Stimulated activated CD8-positive, alpha-beta memory T cell treated with anti-CD3 and anti-CD28 coated beads, Interleukin-7, amount 100 ng/mL, for 48 hours (primary cell): ENCODE measurements around the gene PAQR4.

Experiments used
- DNase-seq, 2 donors: peaks; one replicate each; pipeline ENCODE4 v3.0.0-alpha.2; 2020; ENCODE audit warnings: low read depth in 1 of 2; ENCODE audit errors: extremely low read depth in 1 of 2

Gene PAQR4

DNA sequence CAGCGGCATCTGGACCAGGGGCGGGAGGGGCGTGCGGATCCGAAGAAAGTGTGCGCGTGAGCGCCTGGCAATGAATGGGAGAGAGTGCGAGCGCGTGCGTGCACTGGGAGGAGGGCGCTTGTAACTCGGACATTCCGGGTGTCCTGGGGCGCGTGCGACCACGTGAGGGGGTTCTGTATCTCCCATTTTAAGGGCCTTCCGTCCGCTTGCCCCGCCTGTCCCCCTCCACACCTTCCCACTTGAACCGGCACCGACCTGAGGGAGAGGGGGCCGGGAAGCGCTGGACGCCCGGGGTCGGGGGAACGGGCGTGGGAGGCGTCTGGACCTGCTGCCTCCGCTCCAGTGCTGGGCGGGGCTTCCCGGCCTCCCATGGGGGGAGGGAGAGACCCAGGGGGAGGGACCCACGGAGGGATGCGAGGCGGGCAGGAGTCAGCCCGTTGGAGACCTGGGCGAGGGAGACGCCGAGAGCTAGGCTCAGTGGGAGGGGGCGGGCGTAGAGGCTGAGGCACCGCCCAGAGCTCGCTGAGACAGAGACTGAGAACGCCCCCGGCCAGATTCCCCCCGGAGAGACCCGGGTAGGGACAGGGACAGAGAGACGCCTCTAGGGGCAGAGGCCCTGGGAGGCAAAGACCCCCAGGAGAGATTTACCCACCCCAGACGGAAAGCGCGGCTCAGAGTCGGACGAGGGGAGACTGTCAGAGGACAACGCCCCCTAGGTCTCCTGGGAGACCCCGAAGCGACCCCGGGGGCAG is 5.2 kb upstream of the PAQR4 start, which contains the start of gene KREMEN2:
TSS of gene KREMEN2 (plus strand) at position 553 of the 752 bp plus-strand sequence. CDS start 246 bp downstream, outside the sequence.
- no peak for DNase-seq

DNA sequence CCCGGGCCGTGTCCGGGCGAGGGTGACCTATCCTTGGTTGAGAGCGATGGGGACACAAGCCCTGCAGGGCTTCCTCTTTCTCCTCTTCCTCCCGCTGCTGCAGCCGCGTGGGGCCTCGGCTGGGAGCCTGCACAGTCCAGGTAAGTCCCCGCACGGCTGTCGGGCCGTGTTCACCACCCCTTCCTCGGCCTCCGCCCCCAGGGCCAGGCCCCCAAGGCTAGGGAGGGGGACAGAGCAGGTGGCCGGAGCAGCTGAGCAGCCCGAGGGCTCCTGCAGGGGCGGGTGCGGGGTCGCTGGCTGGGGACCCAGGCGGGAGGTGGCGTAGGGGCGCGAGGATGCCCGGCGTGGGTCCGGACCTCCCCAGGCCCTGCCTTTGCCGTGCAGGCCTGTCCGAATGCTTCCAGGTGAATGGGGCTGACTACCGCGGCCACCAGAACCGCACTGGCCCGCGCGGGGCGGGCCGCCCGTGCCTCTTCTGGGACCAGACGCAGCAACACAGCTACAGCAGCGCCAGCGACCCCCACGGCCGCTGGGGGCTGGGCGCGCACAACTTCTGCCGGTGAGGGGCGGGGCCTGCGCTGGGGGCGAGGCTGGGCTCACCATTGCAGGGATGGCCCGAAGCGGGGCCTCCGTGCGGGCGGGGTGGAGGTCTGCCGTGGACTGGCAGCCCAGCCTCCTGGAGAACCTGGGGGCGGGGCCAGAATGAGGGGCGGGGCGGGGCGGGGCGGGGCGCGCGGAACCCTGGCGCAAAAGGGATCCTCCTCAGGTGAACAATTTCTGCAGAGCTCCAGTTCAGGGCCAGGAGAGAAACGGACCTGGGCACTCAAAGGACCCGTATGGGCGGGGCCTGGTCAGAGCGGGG is 4.4 kb upstream of the PAQR4 start:
- peak in 1 of 2 donors; percentile 62 for DNase-seq

DNA sequence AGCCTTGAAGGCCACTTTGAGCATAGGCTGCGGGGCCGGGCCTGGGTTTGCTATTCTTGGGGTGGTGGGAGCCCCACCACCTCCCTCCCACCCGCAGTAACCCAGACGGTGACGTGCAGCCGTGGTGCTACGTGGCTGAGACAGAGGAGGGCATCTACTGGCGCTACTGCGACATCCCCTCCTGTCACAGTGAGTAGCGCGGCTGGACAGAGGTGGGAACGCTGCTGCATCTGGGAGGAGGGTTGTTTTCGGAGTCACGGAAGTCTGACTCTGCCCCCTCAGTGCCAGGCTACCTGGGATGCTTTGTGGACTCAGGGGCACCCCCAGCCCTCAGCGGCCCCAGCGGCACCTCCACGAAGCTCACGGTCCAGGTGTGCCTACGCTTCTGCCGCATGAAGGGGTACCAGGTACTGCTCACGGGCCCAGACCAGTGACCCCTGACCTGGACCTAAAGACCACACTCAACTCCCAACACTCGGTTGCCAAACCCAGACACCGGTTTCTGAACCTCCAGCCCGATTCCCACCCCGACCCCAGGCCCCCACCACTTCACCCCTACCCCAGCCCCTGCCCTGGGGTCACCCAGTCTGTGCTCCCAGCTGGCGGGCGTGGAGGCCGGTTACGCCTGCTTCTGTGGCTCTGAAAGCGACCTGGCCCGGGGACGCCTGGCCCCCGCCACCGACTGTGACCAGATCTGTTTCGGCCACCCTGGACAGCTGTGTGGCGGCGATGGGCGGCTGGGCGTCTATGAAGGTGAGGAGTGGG is 2.9 kb upstream of the PAQR4 start:
- no peak for DNase-seq

DNA sequence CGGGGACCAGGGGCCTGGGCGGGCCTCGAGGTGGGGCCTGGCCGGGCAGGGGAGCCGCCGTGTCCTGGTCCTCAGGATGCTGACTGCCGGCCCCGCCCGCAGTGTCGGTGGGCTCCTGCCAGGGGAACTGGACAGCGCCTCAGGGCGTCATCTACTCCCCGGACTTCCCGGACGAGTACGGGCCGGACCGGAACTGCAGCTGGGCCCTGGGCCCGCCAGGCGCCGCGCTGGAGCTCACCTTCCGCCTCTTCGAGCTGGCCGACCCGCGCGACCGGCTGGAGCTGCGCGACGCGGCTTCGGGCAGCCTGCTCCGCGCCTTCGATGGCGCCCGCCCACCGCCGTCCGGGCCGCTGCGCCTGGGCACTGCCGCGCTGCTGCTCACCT is 2.3 kb upstream of the PAQR4 start:
- no peak for DNase-seq

DNA sequence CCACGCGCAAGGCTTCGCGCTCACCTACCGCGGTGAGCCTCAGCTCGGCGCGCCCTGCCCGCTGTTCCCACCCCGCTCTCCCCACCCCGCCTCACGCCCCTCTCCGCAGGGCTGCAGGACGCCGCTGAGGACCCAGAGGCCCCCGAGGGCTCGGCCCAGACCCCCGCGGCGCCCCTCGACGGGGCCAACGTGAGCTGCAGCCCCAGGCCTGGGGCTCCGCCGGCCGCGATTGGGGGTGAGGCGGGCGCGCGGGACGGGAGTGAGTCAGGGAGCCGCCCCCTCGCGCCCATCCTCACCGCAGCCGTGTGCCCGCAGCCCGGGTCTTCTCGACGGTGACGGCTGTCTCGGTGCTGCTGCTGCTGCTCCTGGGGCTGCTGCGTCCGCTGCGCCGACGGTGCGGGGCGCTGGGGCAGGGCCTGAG is 1.9 kb upstream of the PAQR4 start:
- no peak for DNase-seq

DNA sequence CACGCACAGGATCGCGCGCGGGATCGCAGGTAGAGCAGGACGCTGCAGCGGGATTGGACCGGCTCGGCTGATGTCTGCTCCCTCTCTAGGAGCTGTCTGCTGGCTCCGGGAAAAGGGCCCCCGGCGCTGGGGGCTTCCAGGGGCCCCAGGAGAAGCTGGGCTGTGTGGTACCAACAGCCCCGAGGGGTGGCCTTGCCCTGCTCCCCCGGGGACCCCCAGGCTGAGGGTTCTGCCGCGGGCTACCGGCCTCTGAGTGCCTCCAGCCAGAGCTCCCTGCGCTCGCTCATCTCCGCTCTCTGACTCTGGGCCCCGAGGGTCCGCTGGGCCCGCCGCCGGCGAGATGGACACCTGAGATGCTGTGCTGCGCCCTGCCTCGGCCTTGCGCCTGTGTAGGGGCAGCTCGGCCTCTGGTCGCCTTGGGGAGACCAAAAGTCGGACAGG is 1.4 kb upstream of the PAQR4 start:
- no peak for DNase-seq

DNA sequence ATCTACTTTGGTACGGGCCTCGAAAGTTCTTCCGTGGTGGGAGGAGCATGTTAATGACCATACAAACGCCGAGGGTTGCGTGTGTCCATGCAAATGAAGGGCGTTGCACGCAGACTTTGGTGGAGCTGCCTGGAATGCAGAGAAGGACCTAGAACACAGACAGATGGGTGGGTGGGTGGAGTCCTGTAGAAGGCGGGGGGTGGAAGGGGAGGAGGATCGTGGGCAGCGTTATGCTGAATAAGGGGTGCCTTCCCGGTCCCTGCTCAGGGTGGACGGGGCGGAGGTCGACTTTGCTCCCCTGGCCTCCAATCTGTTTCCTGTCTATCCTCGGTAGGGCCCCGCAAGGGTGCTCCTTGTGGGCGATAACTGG is 795 bp upstream of the PAQR4 start:
- DNase-seq: no peak

DNA sequence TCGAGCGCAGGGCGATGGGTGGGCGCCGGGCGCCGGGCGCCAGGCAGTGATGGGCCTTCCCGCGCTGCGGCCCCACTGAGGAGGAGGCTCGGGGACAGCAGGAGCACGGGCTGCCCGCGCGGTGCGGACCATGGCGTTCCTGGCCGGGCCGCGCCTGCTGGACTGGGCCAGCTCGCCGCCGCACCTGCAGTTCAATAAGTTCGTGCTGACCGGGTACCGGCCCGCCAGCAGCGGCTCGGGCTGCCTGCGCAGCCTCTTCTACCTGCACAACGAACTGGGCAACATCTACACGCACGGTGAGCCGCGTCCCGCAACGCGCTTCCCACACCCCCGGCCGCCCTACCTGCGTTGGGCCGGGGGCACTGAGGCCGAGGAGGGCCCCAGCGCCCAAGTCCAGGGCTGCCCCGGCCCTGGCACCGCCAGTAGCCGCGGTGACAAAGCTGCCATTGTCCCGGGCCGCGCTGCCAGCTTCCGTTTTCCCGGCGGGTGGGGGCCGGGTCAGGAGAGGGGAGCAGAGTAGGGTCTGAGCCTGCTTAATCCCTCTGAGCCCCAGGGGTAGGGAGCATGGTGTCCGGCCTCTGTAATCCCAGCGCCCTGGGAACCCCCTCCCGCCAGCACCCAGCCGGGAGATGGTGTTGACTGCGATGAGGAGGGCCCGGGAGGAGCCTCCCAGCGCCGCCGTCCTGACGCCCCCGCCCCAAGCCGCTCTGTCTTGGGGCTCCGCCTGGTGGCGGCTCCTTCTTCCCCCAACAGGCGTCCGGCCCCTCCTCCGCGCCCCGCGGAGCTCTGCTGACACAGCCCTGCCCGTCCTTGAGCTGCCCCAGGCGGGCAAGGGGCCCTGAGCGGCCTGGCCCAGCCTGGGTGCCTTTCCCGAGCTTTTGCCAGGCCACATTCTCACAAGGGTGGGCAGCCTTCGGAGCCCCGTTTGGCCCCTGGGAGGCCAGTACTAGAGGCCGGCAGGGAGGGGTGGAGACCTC is 685 bp downstream of the PAQR4 start:
- DNase-seq: peak; percentile 69 to 81

DNA sequence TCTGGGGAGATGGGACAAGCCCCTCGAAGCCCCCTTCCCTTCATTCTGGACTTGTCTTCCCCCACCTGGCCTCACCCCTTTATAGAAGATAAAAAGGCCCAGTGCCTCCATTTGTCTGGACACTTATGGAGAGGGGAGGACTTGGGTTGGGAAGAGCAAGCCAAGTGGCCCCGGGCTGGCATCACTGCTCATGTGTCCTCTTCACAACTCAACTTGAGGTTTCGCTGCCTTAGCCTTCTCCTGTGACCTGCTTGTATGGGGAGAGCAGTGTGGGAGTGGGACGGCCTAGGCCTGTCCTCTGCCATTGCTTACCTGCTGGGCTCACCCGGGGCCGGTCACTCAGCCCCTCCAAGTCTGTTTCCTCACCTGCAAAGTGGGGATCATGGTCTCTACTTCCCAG is 1.4 kb downstream of the PAQR4 start:
- no peak for DNase-seq

DNA sequence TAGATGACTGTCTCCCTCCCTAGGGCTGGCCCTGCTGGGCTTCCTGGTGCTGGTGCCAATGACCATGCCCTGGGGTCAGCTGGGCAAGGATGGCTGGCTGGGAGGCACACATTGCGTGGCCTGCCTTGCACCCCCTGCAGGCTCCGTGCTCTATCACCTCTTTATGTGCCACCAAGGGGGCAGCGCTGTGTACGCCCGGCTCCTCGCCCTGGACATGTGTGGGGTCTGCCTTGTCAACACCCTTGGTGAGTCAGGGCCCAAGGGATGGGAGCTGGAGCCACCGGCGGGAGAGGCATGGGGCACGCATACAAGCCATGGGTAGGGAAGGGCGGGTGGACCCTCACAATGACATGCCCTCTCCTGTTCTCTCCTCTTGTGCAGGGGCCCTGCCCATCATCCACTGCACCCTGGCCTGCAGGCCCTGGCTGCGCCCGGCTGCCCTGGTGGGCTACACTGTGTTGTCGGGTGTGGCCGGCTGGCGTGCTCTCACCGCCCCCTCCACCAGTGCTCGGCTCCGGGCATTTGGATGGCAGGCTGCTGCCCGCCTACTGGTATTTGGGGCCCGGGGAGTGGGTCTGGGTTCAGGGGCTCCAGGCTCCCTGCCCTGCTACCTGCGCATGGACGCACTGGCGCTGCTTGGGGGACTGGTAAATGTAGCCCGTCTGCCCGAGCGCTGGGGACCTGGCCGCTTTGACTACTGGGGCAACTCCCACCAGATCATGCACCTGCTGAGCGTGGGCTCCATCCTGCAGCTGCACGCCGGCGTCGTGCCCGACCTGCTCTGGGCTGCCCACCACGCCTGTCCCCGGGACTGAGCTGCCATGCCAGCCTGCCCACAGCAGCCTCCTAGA is 2.2 kb downstream of the PAQR4 start:
- DNase-seq: no peak

DNA sequence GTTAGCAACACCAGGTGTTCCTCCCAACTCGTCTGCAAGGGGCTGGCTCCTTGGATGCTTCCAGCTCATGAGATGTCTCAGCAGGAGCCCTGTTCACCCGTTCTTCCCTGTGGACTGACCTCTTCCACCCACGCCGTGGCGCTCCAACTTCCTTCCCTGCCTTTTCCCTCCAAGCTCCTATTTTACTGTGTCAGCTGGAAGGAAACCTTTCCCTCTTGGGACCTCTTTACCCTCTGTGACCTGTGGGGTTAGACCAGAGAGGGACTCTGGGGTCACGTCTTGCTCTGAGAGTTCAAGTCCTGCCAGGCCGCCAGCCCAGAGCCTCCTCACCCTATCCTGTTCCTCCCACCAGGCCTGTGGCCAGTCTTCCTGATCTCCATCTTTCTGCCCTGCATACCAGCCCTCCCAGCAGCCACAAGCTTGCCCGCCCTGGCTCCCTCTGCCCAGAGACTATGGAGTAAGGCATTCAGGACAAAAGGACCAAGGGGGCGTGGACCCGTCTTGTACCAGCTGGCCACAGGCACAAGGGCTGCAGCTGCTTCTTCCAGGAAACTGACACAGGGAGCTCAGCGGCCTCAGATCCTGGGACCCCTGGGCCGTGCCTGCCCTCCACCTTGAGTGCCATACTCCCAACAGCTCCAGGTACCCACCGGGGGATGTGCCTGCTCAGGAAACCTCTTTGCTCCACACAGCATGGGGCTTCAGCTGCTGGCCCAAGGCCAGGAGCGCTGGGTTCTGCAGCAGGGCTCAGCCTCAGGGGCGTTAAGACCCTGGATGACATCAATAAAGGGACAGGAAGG is 3.0 kb downstream of the PAQR4 start:
- no peak for DNase-seq

DNA sequence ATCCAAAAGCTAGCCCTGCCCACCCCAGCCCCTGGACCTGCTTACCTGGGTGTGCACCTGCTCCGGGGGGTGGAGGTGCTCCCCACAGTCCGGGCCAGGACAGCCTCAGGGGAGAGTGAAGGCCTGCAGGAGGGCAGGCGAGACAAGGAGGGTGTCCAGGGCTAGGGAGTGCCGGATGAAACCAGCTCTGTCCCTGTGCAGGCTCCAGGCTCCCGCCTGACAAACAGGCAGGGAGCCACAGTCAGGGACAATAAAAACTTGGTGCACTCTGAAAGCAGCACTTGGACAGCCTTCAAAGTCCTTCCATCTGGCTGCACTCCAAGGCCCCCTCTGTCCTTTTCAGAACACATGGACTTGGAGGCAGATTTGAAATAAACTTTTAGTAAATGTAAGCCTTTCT is 3.9 kb downstream of the PAQR4 start:
- no peak for DNase-seq

DNA sequence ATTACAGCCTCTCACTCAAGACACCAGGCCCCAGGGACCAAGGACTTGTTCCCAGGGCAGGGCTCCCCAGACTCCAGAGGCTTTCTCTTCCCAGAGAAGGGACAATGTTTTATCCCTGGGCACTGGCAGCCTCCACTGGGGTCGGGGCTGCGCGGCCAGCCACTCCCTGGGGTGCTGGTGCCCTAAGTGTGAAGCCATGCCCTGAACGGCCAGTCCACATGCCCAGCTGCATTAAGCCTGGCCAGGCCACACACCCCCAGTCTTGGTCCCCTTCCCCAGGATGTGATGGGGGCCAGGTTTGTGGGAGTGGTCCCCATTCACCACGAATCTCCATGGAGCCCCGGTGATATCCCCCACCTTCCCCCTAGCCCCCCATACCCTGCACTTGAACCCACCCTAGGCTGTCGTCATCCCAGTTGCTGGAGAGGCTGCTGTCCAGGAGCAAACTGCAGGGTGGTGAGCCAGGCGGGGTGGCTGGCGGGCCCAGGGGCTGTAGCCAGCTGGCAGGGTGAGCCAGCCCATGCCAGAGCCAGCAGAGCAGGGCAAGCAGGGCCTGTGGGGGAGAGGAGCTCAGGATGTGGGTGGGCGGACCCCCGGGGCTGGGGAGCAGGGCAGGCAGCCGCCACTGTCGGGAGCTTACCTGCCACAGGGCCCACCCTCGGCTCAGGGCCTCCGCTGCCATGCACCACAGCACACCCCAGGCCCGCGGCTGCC is 4.6 kb downstream of the PAQR4 start:
- DNase-seq: no peak

DNA sequence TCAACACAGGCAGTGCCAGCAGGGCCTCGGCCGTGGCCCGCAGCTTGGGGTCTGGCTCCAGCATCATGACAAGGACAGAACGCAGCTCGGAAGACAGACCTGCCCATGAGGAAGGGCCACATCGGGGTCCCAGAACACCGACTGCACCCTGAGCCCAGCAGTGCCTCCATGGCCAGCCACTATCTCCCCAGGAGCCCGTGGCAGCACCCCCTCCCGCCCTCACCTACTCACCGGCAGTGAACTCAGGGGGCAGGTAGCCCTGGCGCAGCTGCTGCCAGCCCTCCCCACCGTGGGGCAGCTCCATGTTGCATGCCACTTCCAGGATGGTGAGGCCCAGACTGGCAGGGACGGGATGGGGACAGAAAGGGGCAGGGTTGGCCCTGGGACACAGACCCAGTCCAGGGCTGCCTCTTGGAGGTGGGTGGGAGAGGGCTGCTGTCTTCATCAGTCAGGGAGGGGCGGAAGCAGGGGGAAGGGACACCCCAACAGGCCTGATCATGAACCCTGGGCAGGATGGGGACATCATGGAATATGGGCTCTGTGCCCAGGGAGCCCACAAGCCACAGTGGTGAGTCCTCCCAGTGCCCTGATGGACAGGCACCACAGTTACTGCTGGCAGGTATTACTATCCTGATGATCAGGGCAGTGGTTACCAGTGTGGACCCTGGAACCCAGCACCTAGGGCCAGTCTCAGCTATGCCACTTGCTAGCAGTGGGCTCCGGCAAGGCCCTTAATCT is 5.3 kb downstream of the PAQR4 start:
- no peak for DNase-seq

DNA sequence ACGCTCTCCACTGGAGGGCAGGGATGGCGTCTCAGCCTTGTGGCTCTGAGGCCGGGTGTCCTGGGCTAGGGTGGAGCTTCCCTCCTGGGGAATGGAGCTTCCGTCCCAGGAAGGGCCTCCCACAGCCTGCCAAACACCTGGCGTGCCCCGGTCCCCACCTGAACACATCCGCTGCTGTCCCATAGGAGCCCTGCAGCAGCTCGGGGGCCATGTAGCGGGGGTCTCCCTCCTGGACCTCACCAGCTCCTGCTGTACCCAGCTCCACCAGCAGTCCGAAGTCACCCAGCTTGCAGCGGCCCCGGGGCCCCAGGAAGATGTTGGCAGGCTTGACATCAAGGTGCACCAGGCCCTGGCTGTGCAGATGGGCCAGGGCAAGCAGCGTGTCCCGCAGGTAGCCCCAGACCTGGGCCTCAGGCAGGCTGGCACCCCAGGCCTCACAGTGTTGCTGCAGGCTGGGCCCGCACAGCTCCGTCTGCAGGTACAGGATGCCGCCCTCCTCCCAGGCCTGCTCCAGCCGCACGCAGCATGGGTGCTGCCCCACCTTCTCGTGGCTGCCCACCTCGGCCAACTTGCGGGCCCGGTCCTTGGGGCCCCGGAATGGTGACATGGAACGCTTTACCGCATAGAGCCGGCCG is 6.1 kb downstream of the PAQR4 start:
- DNase-seq: no peak

DNA sequence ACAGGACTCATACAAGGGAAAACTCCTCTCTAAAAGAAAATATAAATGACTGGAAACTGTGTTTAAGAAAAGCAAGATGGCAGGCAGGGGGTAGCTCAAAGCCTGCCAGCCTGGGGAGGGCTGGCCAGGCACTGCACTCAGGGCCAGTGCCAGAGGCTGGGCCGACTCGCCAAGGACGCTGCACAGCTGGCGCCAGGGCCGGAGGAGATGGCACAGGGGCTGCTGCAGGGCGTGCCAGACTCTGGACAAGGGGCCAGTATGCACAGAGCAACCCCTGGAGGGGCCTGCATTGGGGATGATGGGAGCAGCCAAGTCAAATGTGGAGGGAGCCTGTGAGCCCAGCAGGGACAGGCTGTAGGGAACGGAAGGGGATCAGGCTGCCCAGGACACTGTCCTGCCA is 7.1 kb downstream of the PAQR4 start:
- no peak for DNase-seq

DNA sequence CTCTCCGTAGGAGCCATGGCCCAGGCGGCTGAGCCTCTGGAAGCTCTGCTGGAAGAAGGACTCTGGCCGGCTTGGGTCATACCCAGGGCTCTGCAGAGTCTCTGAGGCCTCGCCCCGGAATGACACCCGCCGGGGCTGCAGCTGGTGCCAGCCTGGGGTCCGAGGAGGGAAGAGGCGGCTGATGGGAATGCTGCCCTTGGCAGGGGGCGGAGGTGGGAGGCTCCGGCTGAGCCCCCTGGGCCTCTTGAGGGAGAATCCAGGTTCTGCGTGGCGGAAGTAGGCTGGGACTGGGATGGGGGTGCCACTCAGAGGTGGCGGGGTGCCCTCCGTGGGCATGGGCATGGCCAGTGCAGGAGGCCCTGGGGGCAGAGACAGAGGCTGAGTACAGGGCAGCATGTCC is 7.5 kb downstream of the PAQR4 start:
- DNase-seq: no peak
